ENCODE measurements around the gene TMEM86B. TPM values are rescaled to one million over a fixed set of nuclear protein-coding genes. Genes with fewer than 3 reads are reported as not detected.

The TMEM86B gene
- total RNA-seq, 1 experiment from 2014 or later = 21.2 TPM

DNA sequence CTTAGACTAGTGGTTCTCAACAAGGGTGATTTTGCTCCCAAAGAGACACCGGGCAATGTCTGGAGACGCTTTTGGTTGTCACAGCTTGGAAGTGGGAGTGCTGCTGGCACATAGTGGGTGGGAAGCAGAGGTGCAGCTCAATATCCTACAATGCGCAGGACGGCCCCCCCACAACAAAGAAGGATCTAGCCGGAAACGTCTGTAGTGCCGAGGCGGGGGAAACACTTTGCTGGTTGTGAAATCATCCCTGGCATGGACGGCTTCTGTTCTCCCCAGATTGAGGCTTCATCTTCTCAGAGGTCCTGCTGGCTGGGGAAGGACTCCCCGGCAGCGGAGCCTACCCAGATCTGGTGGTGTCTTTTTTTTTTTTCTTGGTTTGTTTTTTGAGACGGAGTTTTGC, 35.1 kb downstream of the TMEM86B start:
- no peak overlapping the region for H3K27ac Mint-ChIP-seq (ENCODE audit: unreplicated experiment)
- Histone ChIP-seq H3K4me1 (no peaks in the 10 kb centered on the region), H3K36me3 (ENCODE audit: control insufficient read depth, insufficient read depth, low read length) (no peaks in the 10 kb centered on the region), H3K27me3 (replicated peaks; ENCODE audit: control insufficient read depth, insufficient read depth, low read length) (no peaks in the 10 kb centered on the region), H3K4me3 (ENCODE audit: low read depth, low read length) (no peak overlapping the region), H3K9me3 (no peaks in the 10 kb centered on the region)
- H3K4me3 Mint-ChIP-seq (ENCODE audit: unreplicated experiment) = no peak overlapping the region
- BruUV-seq (replicated peaks) = no TSS peak
- no peak for DNase-seq
- no peaks in the 10 kb centered on the region for H3K4me1 Mint-ChIP-seq (ENCODE audit: low read depth, unreplicated experiment)
- H3K9me3 Mint-ChIP-seq (ENCODE audit: unreplicated experiment) = no peaks in the 10 kb centered on the region
- H3K36me3 Mint-ChIP-seq (ENCODE audit: insufficient read depth, unreplicated experiment) = no peaks in the 10 kb centered on the region
- intact Hi-C loops (cut with micrococcal nuclease; ENCODE audit: unreplicated experiment) = no loop called here
- peaks cover 1% of the 10 kb centered on the region for H3K27me3 Mint-ChIP-seq (ENCODE audit: insufficient read depth, unreplicated experiment)
- TF ChIP-seq, protein P1, sequence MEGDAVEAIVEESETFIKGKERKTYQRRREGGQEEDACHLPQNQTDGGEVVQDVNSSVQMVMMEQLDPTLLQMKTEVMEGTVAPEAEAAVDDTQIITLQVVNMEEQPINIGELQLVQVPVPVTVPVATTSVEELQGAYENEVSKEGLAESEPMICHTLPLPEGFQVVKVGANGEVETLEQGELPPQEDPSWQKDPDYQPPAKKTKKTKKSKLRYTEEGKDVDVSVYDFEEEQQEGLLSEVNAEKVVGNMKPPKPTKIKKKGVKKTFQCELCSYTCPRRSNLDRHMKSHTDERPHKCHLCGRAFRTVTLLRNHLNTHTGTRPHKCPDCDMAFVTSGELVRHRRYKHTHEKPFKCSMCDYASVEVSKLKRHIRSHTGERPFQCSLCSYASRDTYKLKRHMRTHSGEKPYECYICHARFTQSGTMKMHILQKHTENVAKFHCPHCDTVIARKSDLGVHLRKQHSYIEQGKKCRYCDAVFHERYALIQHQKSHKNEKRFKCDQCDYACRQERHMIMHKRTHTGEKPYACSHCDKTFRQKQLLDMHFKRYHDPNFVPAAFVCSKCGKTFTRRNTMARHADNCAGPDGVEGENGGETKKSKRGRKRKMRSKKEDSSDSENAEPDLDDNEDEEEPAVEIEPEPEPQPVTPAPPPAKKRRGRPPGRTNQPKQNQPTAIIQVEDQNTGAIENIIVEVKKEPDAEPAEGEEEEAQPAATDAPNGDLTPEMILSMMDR (IDR thresholded peaks at IDR 0.05; ENCODE audit: insufficient read depth in 1 of 2, low read depth in 1 of 2, low read length in 1 of 2, severe bottlenecking in 1 of 2, unreplicated experiment in 1 of 2) = no peak
- CTCF ChIA-PET = interaction anchor here (0.7 kb wide), 2 partner anchors 10 to 54 kb away, joined by 4 to 5 read pairs; no protein-coding TSS in a partner anchor
- POLR2A ChIA-PET = interaction anchor here (0.6 kb wide), 1 partner anchor 58 kb away, joined by 10 read pairs; no protein-coding TSS in a partner anchor

DNA sequence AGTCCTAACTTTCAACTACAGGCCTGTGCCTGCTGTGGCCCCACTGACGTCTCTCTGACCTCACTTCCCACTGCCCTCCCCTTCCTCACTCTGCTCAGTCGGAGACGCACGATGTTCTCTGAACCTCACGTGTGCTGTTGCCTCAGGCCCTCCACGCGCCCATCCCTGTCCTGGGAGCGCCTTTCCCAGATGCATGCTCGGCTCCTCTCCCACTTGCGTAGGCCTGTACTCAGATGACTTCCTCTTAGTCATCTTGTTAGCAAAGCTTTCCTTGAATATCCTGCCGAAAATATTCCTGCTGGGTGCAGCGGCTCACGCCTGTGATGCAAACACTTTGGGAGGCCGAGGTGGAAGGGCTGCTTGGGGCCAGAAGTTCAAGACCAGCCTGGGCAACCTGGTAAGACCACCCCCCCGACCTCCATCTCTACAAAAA, 39.1 kb downstream of the TMEM86B start:
- Histone ChIP-seq H3K9me3 (no peaks in the 10 kb centered on the region), H3K4me3 (ENCODE audit: low read depth, low read length) (no peak overlapping the region), H3K36me3 (ENCODE audit: control insufficient read depth, insufficient read depth, low read length) (no peaks in the 10 kb centered on the region), H3K27me3 (replicated peaks; ENCODE audit: control insufficient read depth, insufficient read depth, low read length) (no peaks in the 10 kb centered on the region), H3K4me1 (no peaks in the 10 kb centered on the region)
- CTCF ChIA-PET = no interaction called here
- Mint-ChIP-seq H3K9me3 (ENCODE audit: unreplicated experiment) (no peaks in the 10 kb centered on the region), H3K36me3 (ENCODE audit: insufficient read depth, unreplicated experiment) (no peaks in the 10 kb centered on the region), H3K4me1 (ENCODE audit: low read depth, unreplicated experiment) (no peaks in the 10 kb centered on the region), H3K27me3 (ENCODE audit: insufficient read depth, unreplicated experiment) (peaks cover 5% of the 10 kb centered on the region), H3K4me3 (ENCODE audit: unreplicated experiment) (no peak overlapping the region), H3K27ac (ENCODE audit: unreplicated experiment) (no peak overlapping the region)
- TF ChIP-seq, protein P1 (IDR thresholded peaks at IDR 0.05; ENCODE audit: insufficient read depth in 1 of 2, low read depth in 1 of 2, low read length in 1 of 2, severe bottlenecking in 1 of 2, unreplicated experiment in 1 of 2) = no peak
- DNase-seq = no peak
- BruUV-seq (replicated peaks) = no TSS peak
- POLR2A ChIA-PET = no interaction called here
- intact Hi-C loops (cut with micrococcal nuclease; ENCODE audit: unreplicated experiment) = no loop called here

DNA sequence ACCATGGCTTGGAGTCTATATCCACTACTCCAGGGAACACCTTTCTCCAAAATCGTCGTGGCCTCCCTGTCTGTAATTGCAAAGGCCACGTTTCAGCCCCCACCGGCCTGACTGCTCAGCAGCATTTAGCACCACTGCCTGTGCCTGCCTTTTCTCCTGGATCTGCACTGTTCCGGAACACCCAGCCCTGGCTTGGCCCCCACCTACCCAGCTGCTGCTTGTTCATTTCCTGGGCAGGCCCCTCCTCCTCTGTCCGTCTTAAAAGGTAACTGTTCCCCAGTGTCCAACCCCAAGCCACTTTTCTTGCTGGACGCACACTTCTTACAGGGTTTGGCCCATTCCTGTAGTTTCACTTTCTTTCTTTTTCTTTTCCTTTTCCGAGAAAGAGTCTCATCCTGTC, 39.9 kb downstream of the TMEM86B start:
- TF ChIP-seq, protein P1 (IDR thresholded peaks at IDR 0.05; ENCODE audit: insufficient read depth in 1 of 2, low read depth in 1 of 2, low read length in 1 of 2, severe bottlenecking in 1 of 2, unreplicated experiment in 1 of 2) = no peak
- POLR2A ChIA-PET = no interaction called here
- H3K4me3 Mint-ChIP-seq (ENCODE audit: unreplicated experiment) = no peak overlapping the region
- no peak overlapping the region for H3K27ac Mint-ChIP-seq (ENCODE audit: unreplicated experiment)
- H3K4me3 ChIP-seq (ENCODE audit: low read depth, low read length) = no peak overlapping the region
- CTCF ChIA-PET = no interaction called here
- H3K9me3 ChIP-seq = no peaks in the 10 kb centered on the region
- intact Hi-C loops (cut with micrococcal nuclease; ENCODE audit: unreplicated experiment) = no loop called here
- peaks cover 5% of the 10 kb centered on the region for H3K27me3 Mint-ChIP-seq (ENCODE audit: insufficient read depth, unreplicated experiment)
- H3K4me1 Mint-ChIP-seq (ENCODE audit: low read depth, unreplicated experiment) = no peaks in the 10 kb centered on the region
- H3K36me3 Mint-ChIP-seq (ENCODE audit: insufficient read depth, unreplicated experiment) = no peaks in the 10 kb centered on the region
- BruUV-seq (replicated peaks) = no TSS peak
- H3K4me1 ChIP-seq = no peaks in the 10 kb centered on the region
- no peak for DNase-seq
- no peaks in the 10 kb centered on the region for H3K9me3 Mint-ChIP-seq (ENCODE audit: unreplicated experiment)
- no peaks in the 10 kb centered on the region for H3K36me3 ChIP-seq (ENCODE audit: control insufficient read depth, insufficient read depth, low read length)
- no peaks in the 10 kb centered on the region for H3K27me3 ChIP-seq (replicated peaks; ENCODE audit: control insufficient read depth, insufficient read depth, low read length)

Measured in Caco-2 (cell line).